Nephron progenitor cell (in vitro differentiated cells): ENCODE data around the gene PPP3R2.

Experiments
- DNase-seq: peaks from one replicate; pipeline ENCODE4 v3.0.0; 2021
- H3K27ac Mint-ChIP-seq: 2 replicates; pipeline ENCODE4 v1.8.0; 2021; ENCODE audit warnings: mild to moderate bottlenecking, moderate library complexity, mixed read lengths
- H3K27me3 Mint-ChIP-seq: 2 replicates; pipeline ENCODE4 v1.8.0; 2021; ENCODE audit warnings: mild to moderate bottlenecking, low read depth, mixed read lengths; ENCODE audit not compliant: poor library complexity
- H3K36me3 Mint-ChIP-seq: 2 replicates; pipeline ENCODE4 v1.8.0; 2021; ENCODE audit warnings: low read depth, mixed read lengths
- H3K4me1 Mint-ChIP-seq: 2 replicates; pipeline ENCODE4 v1.8.0; 2021; ENCODE audit warnings: mixed read lengths
- H3K4me3 Mint-ChIP-seq: 2 replicates; pipeline ENCODE4 v1.8.0; 2021; ENCODE audit warnings: mild to moderate bottlenecking, moderate library complexity, mixed read lengths
- H3K9me3 Mint-ChIP-seq: 2 replicates; pipeline ENCODE4 v1.8.0; 2021; ENCODE audit warnings: mild to moderate bottlenecking, moderate library complexity, mixed read lengths
- TF ChIP-seq, protein P1 (sequence below): fragments of 200-600 bp; sonication (generic); IDR thresholded peaks from 2 replicates; pipeline ENCODE4 v1.5.0; 2021; ENCODE audit warnings: antibody characterized with exemption

Gene PPP3R2

GRCh38 chr9:101567725-101568350 is 26.9 kb downstream of the PPP3R2 start:
- H3K4me3 Mint-ChIP-seq: no peak overlapping the region
- H3K27ac Mint-ChIP-seq: no peak overlapping the region
- peaks cover 40% of the 10 kb centered on the region for H3K36me3 Mint-ChIP-seq
- H3K4me1 Mint-ChIP-seq: peaks cover 9% of the 10 kb centered on the region
- DNase-seq: no peak
- H3K27me3 Mint-ChIP-seq: peaks cover 2% of the 10 kb centered on the region
- TF ChIP-seq, protein P1, sequence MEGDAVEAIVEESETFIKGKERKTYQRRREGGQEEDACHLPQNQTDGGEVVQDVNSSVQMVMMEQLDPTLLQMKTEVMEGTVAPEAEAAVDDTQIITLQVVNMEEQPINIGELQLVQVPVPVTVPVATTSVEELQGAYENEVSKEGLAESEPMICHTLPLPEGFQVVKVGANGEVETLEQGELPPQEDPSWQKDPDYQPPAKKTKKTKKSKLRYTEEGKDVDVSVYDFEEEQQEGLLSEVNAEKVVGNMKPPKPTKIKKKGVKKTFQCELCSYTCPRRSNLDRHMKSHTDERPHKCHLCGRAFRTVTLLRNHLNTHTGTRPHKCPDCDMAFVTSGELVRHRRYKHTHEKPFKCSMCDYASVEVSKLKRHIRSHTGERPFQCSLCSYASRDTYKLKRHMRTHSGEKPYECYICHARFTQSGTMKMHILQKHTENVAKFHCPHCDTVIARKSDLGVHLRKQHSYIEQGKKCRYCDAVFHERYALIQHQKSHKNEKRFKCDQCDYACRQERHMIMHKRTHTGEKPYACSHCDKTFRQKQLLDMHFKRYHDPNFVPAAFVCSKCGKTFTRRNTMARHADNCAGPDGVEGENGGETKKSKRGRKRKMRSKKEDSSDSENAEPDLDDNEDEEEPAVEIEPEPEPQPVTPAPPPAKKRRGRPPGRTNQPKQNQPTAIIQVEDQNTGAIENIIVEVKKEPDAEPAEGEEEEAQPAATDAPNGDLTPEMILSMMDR: no peak
- no peaks in the 10 kb centered on the region for H3K9me3 Mint-ChIP-seq

DNA sequence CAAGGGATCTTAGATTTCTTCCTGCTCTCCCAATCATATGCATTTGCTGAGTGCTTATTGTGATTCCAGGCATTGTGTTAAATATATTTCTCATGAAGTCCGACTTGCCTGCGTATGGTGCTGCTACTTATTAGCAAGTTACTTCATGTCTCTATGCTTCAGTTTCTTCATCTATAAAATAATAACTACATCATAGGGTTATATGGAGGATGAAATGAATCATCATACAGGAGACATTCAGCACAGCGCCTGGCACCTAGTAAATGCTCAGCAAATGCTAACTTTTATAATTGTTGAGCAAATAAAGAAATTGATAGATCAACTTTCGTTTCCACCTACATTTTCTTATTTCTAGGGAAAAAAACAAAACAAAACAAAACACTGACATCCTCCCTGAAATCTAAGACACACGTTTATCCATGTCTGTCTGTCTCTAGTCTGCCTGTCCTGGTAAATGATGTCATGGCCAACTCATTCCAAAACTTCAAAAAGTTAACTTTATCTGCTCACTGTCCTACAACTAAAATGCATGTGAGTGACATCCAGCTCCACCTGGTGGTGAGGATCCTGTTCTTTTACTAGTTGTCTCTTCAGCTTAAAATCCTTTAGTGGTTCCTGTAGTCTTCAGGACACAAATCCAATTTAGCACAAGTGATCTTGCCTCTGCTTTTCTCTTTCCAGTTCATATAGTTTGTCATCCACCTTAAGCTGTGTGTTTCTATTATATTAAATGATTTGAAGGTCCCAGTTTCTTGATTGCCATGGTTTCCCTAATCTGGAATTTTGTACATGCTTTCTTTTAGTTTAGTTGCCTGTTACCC is 27.7 kb downstream of the PPP3R2 start:
- no peaks in the 10 kb centered on the region for H3K9me3 Mint-ChIP-seq
- TF ChIP-seq, protein P1: peak; percentile 42
- no peak overlapping the region for H3K4me3 Mint-ChIP-seq
- peaks cover 9% of the 10 kb centered on the region for H3K4me1 Mint-ChIP-seq
- peaks cover 47% of the 10 kb centered on the region for H3K36me3 Mint-ChIP-seq
- no peak overlapping the region for H3K27ac Mint-ChIP-seq
- DNase-seq: peak; percentile 13
- no peaks in the 10 kb centered on the region for H3K27me3 Mint-ChIP-seq

DNA sequence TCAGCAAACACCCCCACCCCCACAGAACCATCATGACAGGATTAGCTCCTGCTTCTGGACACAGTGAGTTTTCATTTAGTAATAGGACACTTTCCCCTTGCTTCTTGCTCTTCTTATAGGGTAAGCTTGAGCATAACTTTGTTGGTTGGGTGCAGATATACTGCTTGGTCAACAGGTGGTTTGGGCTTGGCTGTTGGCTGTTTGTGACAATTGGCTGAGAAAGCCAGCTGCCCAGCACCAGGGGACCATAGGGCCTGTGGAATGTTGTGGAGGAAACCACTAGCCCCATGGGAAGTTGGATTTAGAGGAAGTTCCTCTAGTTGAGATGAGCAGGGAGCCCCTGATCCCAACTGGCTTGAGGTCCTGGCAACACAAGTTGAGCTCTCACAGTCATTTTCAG is 30.5 kb downstream of the PPP3R2 start:
- DNase-seq: no peak
- H3K4me1 Mint-ChIP-seq: no peaks in the 10 kb centered on the region
- TF ChIP-seq, protein P1: no peak
- no peak overlapping the region for H3K4me3 Mint-ChIP-seq
- H3K9me3 Mint-ChIP-seq: peaks cover 7% of the 10 kb centered on the region
- H3K36me3 Mint-ChIP-seq: peaks cover 75% of the 10 kb centered on the region
- no peaks in the 10 kb centered on the region for H3K27me3 Mint-ChIP-seq
- H3K27ac Mint-ChIP-seq: no peak overlapping the region

DNA sequence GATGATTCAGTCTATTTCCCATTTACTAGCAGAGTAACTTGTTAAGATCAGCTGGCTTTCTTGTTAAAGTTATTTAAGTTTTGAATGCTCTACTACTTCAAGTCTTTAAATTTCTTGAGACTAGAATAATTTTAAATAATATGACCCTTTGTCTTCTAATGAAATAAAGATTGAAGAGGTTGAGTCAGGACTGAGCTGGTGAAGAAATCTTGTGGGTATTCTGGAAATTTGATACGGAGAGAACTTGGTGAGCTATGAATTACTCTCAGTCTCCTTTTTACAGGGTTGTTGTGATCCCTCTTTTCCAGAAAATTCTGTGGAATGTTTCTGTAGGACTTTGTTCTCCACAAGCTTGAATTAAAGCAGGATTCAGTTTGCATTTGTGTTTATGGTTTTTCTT is 31.8 kb downstream of the PPP3R2 start:
- H3K27me3 Mint-ChIP-seq: no peaks in the 10 kb centered on the region

GRCh38 chr9:101561740-101562139 is 33.0 kb downstream of the PPP3R2 start:
- Mint-ChIP-seq H3K4me3 (no peak overlapping the region), H3K9me3 (peaks cover 28% of the 10 kb centered on the region), H3K27ac (no peak overlapping the region), H3K4me1 (no peaks in the 10 kb centered on the region), H3K36me3 (peaks cover 88% of the 10 kb centered on the region), H3K27me3 (no peaks in the 10 kb centered on the region)
- TF ChIP-seq, protein P1: no peak
- no peak for DNase-seq

More for the DNA sequence above, 31.8 kb downstream of the PPP3R2 start:
- TF ChIP-seq, protein P1: no peak
- peaks cover 82% of the 10 kb centered on the region for H3K36me3 Mint-ChIP-seq
- no peak for DNase-seq
- H3K4me1 Mint-ChIP-seq: no peaks in the 10 kb centered on the region
- H3K4me3 Mint-ChIP-seq: no peak overlapping the region
- H3K27ac Mint-ChIP-seq: no peak overlapping the region
- peaks cover 20% of the 10 kb centered on the region for H3K9me3 Mint-ChIP-seq
